Colonic mucosa (tissue), 4 donors: ENCODE results near the gene VWA8. TPM values are rescaled to one million over a fixed set of nuclear protein-coding genes. Genes with fewer than 3 reads are reported as not detected.

Experiments used
- DNase-seq: peaks from one replicate; pipeline ENCODE4 v3.0.0-alpha.2; 2020
- H3K27ac ChIP-seq: fragments of 200-600 bp; one replicate; pipeline ENCODE4 v1.8.0; 2021
- H3K27me3 ChIP-seq: fragments of 200-600 bp; one replicate; pipeline ENCODE4 v1.8.0; 2021
- H3K36me3 ChIP-seq: fragments of 200-600 bp; one replicate; pipeline ENCODE4 v1.8.0; 2021
- H3K4me1 ChIP-seq: fragments of 200-600 bp; one replicate; pipeline ENCODE4 v1.8.0; 2021; ENCODE audit warnings: mild to moderate bottlenecking
- H3K4me3 ChIP-seq: fragments of 200-600 bp; one replicate; pipeline ENCODE4 v1.8.0; 2021
- H3K9ac ChIP-seq, 2 donors: one replicate each; pipeline ENCODE4 v1.7.0; 2013; ENCODE audit warnings: control low read depth in 2 of 2, low read depth in 2 of 2, low read length in 2 of 2
- H3K9me3 ChIP-seq: fragments of 200-600 bp; one replicate; pipeline ENCODE4 v1.8.0; 2021
- intact Hi-C: fragments of 100-400 bp; cut with DNase I; formaldehyde crosslinking; loops from one replicate; pipeline ENCODE4 v1.14.1; 2022
- total RNA-seq, 2 donors: library from RNA; stranded (reverse); fragmentation: NEBNext Ultra II Directional in 1 of 2; extraction: Animal tissue kit (Norgen Biotek cat#: 25700) in 1 of 2; gene quantifications; one replicate each; pipeline ENCODE4 v1.2.1, GENCODE V29; 2021
- TF ChIP-seq, protein P1 (sequence below): fragments of 200-600 bp; IDR thresholded peaks from one replicate; pipeline ENCODE4 v1.8.0; 2022; ENCODE audit warnings: antibody characterized with exemption, mild to moderate bottlenecking
- donor health status: healthy.
- donor health status: DM: no; HTN: no; CAD: no.
- donor health status: DM: no; HTN: no; CAD: no.

The VWA8 gene
- total RNA-seq, 2 donors from 2014 or later: 23.8 to 31.8 TPM

DNA sequence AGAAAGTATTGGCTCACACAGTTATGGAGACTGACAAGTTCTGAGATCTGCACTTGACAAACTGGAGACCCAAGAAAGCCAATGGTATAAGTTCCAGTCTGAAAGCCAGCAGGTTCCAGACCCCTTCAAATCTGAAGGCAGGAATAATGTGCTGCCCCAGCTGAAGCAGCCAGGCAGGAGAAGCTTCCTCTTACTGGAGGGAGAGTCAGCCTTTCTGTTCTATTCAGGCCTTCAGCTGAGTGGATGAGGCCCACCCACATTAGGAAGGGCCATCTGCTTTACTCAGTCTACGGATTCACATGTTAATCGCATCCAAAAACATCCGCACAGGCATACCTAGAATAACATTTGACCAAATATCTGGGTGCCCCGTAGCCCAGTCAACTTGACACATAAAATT, 8.2 kb upstream of the VWA8 start:
- Histone ChIP-seq H3K36me3 (no peaks in the 10 kb centered on the region), H3K27ac (no peak overlapping the region), H3K27me3 (no peaks in the 10 kb centered on the region), H3K9ac (no peak overlapping the region), H3K4me1 (no peaks in the 10 kb centered on the region), H3K4me3 (no peak overlapping the region), H3K9me3 (no peaks in the 10 kb centered on the region)
- no peak for DNase-seq
- intact Hi-C loops: no loop called here
- TF ChIP-seq, protein P1, sequence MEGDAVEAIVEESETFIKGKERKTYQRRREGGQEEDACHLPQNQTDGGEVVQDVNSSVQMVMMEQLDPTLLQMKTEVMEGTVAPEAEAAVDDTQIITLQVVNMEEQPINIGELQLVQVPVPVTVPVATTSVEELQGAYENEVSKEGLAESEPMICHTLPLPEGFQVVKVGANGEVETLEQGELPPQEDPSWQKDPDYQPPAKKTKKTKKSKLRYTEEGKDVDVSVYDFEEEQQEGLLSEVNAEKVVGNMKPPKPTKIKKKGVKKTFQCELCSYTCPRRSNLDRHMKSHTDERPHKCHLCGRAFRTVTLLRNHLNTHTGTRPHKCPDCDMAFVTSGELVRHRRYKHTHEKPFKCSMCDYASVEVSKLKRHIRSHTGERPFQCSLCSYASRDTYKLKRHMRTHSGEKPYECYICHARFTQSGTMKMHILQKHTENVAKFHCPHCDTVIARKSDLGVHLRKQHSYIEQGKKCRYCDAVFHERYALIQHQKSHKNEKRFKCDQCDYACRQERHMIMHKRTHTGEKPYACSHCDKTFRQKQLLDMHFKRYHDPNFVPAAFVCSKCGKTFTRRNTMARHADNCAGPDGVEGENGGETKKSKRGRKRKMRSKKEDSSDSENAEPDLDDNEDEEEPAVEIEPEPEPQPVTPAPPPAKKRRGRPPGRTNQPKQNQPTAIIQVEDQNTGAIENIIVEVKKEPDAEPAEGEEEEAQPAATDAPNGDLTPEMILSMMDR: no peak

DNA sequence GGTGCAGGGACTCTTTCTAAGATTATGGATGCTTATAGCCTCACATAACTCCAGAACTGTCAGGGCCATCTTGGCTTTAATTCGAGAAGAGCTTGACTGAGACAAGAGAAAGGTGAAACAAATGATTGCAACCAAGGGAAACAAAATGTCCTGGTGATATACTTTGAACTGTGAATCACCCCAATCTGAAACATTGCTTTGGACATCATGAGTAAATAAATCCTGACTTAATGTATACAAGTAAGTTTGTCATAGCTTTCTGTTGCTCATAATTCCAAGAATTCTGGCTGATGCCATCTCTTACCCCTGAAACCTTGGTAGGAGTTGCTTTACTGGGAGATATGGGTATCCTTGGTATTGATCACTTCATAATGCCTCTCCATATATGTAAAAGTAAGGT, 5.8 kb upstream of the VWA8 start:
- intact Hi-C loops: no loop called here
- no peaks in the 10 kb centered on the region for H3K4me1 ChIP-seq
- no peak for DNase-seq

GRCh38 chr13:41962994-41963393, 2.1 kb upstream of the VWA8 start:
- no peak overlapping the region for H3K9ac ChIP-seq
- no peak for DNase-seq
- intact Hi-C loops: loop anchor here (5.0 kb wide), 1 partner anchor 79 kb away; no protein-coding TSS in a partner anchor
- TF ChIP-seq, protein P1: no peak
- H3K9me3 ChIP-seq: no peaks in the 10 kb centered on the region
- H3K27me3 ChIP-seq: no peaks in the 10 kb centered on the region
- peaks cover 5% of the 10 kb centered on the region for H3K4me1 ChIP-seq
- no peaks in the 10 kb centered on the region for H3K36me3 ChIP-seq
- no peak overlapping the region for H3K4me3 ChIP-seq
- H3K27ac ChIP-seq: no peak overlapping the region

More for the DNA sequence above, 5.8 kb upstream of the VWA8 start:
- Histone ChIP-seq H3K4me3 (no peak overlapping the region), H3K36me3 (no peaks in the 10 kb centered on the region), H3K27ac (no peak overlapping the region), H3K9ac (no peak overlapping the region), H3K27me3 (no peaks in the 10 kb centered on the region), H3K9me3 (no peaks in the 10 kb centered on the region)
- TF ChIP-seq, protein P1: no peak

GRCh38 chr13:41961466-41961760, 504 bp upstream of the VWA8 start:
- intact Hi-C loops: loop anchor here (5.0 kb wide), 1 partner anchor 81 kb away; no protein-coding TSS in a partner anchor
- Histone ChIP-seq H3K9ac (peak overlapping the region; percentile 84 to 87), H3K9me3 (no peaks in the 10 kb centered on the region), H3K4me3 (peak overlapping the region; percentile 92), H3K27me3 (no peaks in the 10 kb centered on the region), H3K27ac (peak overlapping the region; percentile 76), H3K4me1 (peaks cover 5% of the 10 kb centered on the region), H3K36me3 (no peaks in the 10 kb centered on the region)
- TF ChIP-seq, protein P1: no peak
- no peak for DNase-seq

DNA sequence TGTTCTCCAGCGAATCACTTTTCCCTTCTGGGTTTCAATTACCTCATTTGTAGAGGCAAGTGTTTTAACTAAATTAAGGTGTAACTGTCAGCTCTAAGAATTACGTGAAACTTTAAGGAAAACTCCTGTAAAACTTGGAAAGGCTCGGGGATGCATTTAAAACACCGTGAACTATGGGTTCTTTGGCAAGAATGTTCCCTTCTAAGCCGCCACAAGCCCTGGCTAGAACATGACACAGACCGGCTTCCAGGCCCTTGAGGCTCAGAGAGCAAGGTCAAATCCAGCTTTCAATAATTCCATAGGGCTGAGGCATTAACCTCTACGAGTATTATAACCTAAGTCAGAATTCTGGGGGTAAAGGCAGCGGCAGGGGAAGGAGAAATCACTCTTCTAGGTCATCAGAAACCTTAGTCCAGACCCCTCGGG, 685 bp downstream of the VWA8 start:
- intact Hi-C loops: loop anchor here (5.0 kb wide), 1 partner anchor 82 kb away; no protein-coding TSS in a partner anchor
- DNase-seq: no peak
- H3K4me1 ChIP-seq: peaks cover 5% of the 10 kb centered on the region

More for the DNA sequence above, 685 bp downstream of the VWA8 start:
- Histone ChIP-seq H3K27me3 (no peaks in the 10 kb centered on the region), H3K4me3 (peak overlapping the region; percentile 92), H3K9me3 (no peaks in the 10 kb centered on the region), H3K9ac (peak overlapping the region; percentile 84 to 87), H3K27ac (peak overlapping the region; percentile 76), H3K36me3 (no peaks in the 10 kb centered on the region)
- TF ChIP-seq, protein P1: no peak
